Measurements from ENCODE around the gene TSPAN31.
"Not testable (repeated sequence)": the region's sequence is repeated elsewhere in the genome, so short reads cannot be mapped to it uniquely, and the experiment has no call there.

Gene TSPAN31

GRCh38 chr12:57718641-57719528, 26.0 kb upstream of the TSPAN31 start:
- Mint-ChIP-seq H3K9me3 (no peaks in the 10 kb centered on the region), H3K36me3 (peaks cover 47% of the 10 kb centered on the region), H3K27me3 (no peaks in the 10 kb centered on the region), H3K4me1 (peaks cover 2% of the 10 kb centered on the region), H3K4me3 (no peak overlapping the region), H3K27ac (no peak overlapping the region)
- CTCF ChIA-PET, result interaction anchor here (0.7 to 2.1 kb wide), 2 partner anchors 23 to 26 kb away, joined by 3 to 6 read pairs; no protein-coding TSS in a partner anchor
- peak; percentile 19 for DNase-seq

- peaks cover 5% of the 10 kb centered on the region for H3K4me1 Mint-ChIP-seq
- H3K27me3 Mint-ChIP-seq, result no peaks in the 10 kb centered on the region
- H3K4me3 Mint-ChIP-seq, result no peak overlapping the region
- CTCF ChIA-PET, result interaction anchor here (2.1 kb wide), 1 partner anchor 22 kb away, joined by 6 read pairs; no protein-coding TSS in a partner anchor
- peak overlapping the region; percentile 0 for H3K27ac Mint-ChIP-seq
- no peak for DNase-seq
- H3K36me3 Mint-ChIP-seq, result peaks cover 48% of the 10 kb centered on the region
- no peaks in the 10 kb centered on the region for H3K9me3 Mint-ChIP-seq
Observed at GRCh38 chr12:57719777-57720605, 24.8 kb upstream of the TSPAN31 start.

- Mint-ChIP-seq H3K4me1 (peaks cover 5% of the 10 kb centered on the region), H3K4me3 (no peak overlapping the region), H3K9me3 (no peaks in the 10 kb centered on the region), H3K27ac (peak overlapping the region; percentile 80), H3K27me3 (no peaks in the 10 kb centered on the region), H3K36me3 (peaks cover 44% of the 10 kb centered on the region)
- DNase-seq, result peak; percentile 21
- CTCF ChIA-PET, result interaction anchor here (2.1 kb wide), 1 partner anchor 21 kb away, joined by 6 read pairs; no protein-coding TSS in a partner anchor
Observed at GRCh38 chr12:57720606-57721595, 23.9 kb upstream of the TSPAN31 start.

- H3K9me3 Mint-ChIP-seq, H3K4me1 Mint-ChIP-seq, H3K27me3 Mint-ChIP-seq, H3K4me3 Mint-ChIP-seq: not testable (repeated sequence)
- CTCF ChIA-PET, result interaction anchor here (1.0 to 1.2 kb wide), 2 partner anchors 15 to 137 kb away, joined by 3 to 4 read pairs; no protein-coding TSS in a partner anchor
- DNase-seq, result peak; percentile 16
- Mint-ChIP-seq H3K27ac (peak overlapping the region; percentile 80), H3K36me3 (peaks cover 46% of the 10 kb centered on the region)
Observed at GRCh38 chr12:57721846-57722608, 22.8 kb upstream of the TSPAN31 start.

GRCh38 chr12:57722716-57723629, 21.9 kb upstream of the TSPAN31 start:
- no peak overlapping the region for H3K4me3 Mint-ChIP-seq
- CTCF ChIA-PET, result interaction anchor here (1.0 to 1.2 kb wide), 2 partner anchors 14 to 138 kb away, joined by 3 to 4 read pairs; no protein-coding TSS in a partner anchor
- no peaks in the 10 kb centered on the region for H3K9me3 Mint-ChIP-seq
- DNase-seq, result peak; percentile 19
- no peaks in the 10 kb centered on the region for H3K27me3 Mint-ChIP-seq
- peaks cover 45% of the 10 kb centered on the region for H3K36me3 Mint-ChIP-seq
- peak overlapping the region; percentile 68 for H3K27ac Mint-ChIP-seq
- H3K4me1 Mint-ChIP-seq, result peaks cover 9% of the 10 kb centered on the region

GRCh38 chr12:57723630-57723962, 21.2 kb upstream of the TSPAN31 start:
- Mint-ChIP-seq H3K4me1 (peaks cover 7% of the 10 kb centered on the region), H3K27ac (no peak overlapping the region), H3K9me3 (no peaks in the 10 kb centered on the region), H3K27me3 (no peaks in the 10 kb centered on the region), H3K4me3 (no peak overlapping the region), H3K36me3 (peaks cover 44% of the 10 kb centered on the region)
- DNase-seq, result no peak
- CTCF ChIA-PET, result no interaction called here

GRCh38 chr12:57724003-57724935, 20.6 kb upstream of the TSPAN31 start:
- Mint-ChIP-seq H3K27me3 (no peaks in the 10 kb centered on the region), H3K36me3 (peaks cover 41% of the 10 kb centered on the region), H3K27ac (no peak overlapping the region), H3K4me1 (peaks cover 7% of the 10 kb centered on the region), H3K9me3 (no peaks in the 10 kb centered on the region), H3K4me3 (no peak overlapping the region)
- CTCF ChIA-PET, result interaction anchor here (0.5 to 0.7 kb wide), 2 partner anchors 17 to 91 kb away, joined by 3 read pairs; no protein-coding TSS in a partner anchor
- DNase-seq, result peak; percentile 16

GRCh38 chr12:57724936-57725740, 19.7 kb upstream of the TSPAN31 start:
- no peak overlapping the region for H3K4me3 Mint-ChIP-seq
- H3K9me3 Mint-ChIP-seq, result no peaks in the 10 kb centered on the region
- CTCF ChIA-PET, result interaction anchor here (0.7 to 1.4 kb wide), 2 partner anchors 16 kb away, joined by 3 to 6 read pairs; no protein-coding TSS in a partner anchor
- peaks cover 7% of the 10 kb centered on the region for H3K4me1 Mint-ChIP-seq
- H3K36me3 Mint-ChIP-seq, result peaks cover 43% of the 10 kb centered on the region
- no peak overlapping the region for H3K27ac Mint-ChIP-seq
- DNase-seq, result no peak
- H3K27me3 Mint-ChIP-seq, result no peaks in the 10 kb centered on the region

- no peak for DNase-seq
- Mint-ChIP-seq H3K27me3 (no peaks in the 10 kb centered on the region), H3K36me3 (peaks cover 49% of the 10 kb centered on the region), H3K9me3 (no peaks in the 10 kb centered on the region), H3K27ac (peak overlapping the region; percentile 81), H3K4me3 (no peak overlapping the region), H3K4me1 (peaks cover 7% of the 10 kb centered on the region)
- CTCF ChIA-PET, result interaction anchor here (1.4 kb wide), 1 partner anchor 16 kb away, joined by 6 read pairs; no protein-coding TSS in a partner anchor
Observed at GRCh38 chr12:57725851-57726150, 19.0 kb upstream of the TSPAN31 start.

- Mint-ChIP-seq H3K36me3 (peaks cover 50% of the 10 kb centered on the region), H3K9me3 (no peaks in the 10 kb centered on the region), H3K27ac (no peak overlapping the region), H3K27me3 (no peaks in the 10 kb centered on the region), H3K4me1 (peaks cover 7% of the 10 kb centered on the region), H3K4me3 (no peak overlapping the region)
- CTCF ChIA-PET, result interaction anchor here (1.4 kb wide), 1 partner anchor 15 kb away, joined by 6 read pairs; no protein-coding TSS in a partner anchor
- DNase-seq, result peak; percentile 44
Observed at GRCh38 chr12:57726151-57726883, 18.5 kb upstream of the TSPAN31 start.
